ENCODE data around the gene PFDN1. TPM values are rescaled to one million over a fixed set of nuclear protein-coding genes. Genes with fewer than 3 reads are reported as not detected.

PFDN1 gene
- total RNA-seq, 1 experiment from 2014 or later = 91.9 TPM

DNA sequence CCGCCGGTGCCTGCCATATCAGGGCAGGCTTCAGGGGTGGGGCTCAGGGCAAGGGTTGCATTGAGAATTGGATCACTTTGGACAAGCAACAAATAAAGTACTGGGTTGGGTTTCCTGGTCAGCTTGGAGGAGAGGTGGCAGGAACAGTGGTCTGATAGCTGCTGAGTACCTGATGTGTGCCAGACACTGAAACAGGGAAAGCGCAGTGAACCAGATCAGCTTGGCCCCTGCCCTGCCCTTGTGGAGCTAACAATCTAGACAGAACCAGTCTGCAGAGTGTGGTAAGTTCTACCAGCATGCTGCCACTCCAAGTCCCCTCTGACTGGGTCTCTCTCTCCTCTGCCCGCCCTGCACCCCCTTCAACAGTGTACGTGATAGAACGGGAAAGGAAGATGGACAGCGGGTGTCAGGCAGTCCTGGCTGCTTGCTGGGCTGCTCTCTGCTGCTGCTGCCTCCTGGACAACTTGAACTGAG, 74.5 kb downstream of the PFDN1 start:
- Histone ChIP-seq H3F3A (ENCODE audit: low read length, unreplicated experiment) (no peaks in the 10 kb centered on the region), H3K4me1 (ENCODE audit: insufficient read depth, low read length) (no peaks in the 10 kb centered on the region), H3K9ac (ENCODE audit: low read length) (no peak overlapping the region), H3K9me2 (replicated peaks; ENCODE audit: low read length) (no peaks in the 10 kb centered on the region), H2AFZ (ENCODE audit: low read length) (no peak overlapping the region), H3K27me3 (ENCODE audit: low read length) (no peaks in the 10 kb centered on the region), H3K27ac (ENCODE audit: low read length) (no peak overlapping the region), H3K36me3 (ENCODE audit: low read depth, low read length) (no peaks in the 10 kb centered on the region), H3K9me3 (ENCODE audit: low read length) (no peaks in the 10 kb centered on the region), H3K4me3 (ENCODE audit: low read length) (no peak overlapping the region), H3K4me2 (ENCODE audit: low read length) (no peak overlapping the region), H3K79me2 (ENCODE audit: low read length) (no peaks in the 10 kb centered on the region), H4K20me1 (ENCODE audit: low read length) (no peaks in the 10 kb centered on the region)
- ATAC-seq (no peak), DNase-seq (no peak)
- POLR2A ChIA-PET (ENCODE audit: unreplicated experiment) = no interaction called here
- CTCF ChIA-PET = interaction anchor here (0.5 kb wide), 1 partner anchor 378 kb away, joined by 3 read pairs; no protein-coding TSS in a partner anchor
- intact Hi-C loops (cut with micrococcal nuclease) = no loop called here
- no peak for TF ChIP-seq EZH2phosphoT487 (IDR thresholded peaks at IDR 0.05; ENCODE audit: borderline replicate concordance, low read length)
- no peak for TF ChIP-seq EZH2 (IDR thresholded peaks at IDR 0.05; ENCODE audit: low read length, unreplicated experiment)
- TF ChIP-seq, protein P1, sequence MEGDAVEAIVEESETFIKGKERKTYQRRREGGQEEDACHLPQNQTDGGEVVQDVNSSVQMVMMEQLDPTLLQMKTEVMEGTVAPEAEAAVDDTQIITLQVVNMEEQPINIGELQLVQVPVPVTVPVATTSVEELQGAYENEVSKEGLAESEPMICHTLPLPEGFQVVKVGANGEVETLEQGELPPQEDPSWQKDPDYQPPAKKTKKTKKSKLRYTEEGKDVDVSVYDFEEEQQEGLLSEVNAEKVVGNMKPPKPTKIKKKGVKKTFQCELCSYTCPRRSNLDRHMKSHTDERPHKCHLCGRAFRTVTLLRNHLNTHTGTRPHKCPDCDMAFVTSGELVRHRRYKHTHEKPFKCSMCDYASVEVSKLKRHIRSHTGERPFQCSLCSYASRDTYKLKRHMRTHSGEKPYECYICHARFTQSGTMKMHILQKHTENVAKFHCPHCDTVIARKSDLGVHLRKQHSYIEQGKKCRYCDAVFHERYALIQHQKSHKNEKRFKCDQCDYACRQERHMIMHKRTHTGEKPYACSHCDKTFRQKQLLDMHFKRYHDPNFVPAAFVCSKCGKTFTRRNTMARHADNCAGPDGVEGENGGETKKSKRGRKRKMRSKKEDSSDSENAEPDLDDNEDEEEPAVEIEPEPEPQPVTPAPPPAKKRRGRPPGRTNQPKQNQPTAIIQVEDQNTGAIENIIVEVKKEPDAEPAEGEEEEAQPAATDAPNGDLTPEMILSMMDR (conservative IDR thresholded peaks at IDR 0.05; ENCODE audit: low read depth, low read length) = no peak
- no TSS peak for BruUV-seq (replicated peaks)

DNA sequence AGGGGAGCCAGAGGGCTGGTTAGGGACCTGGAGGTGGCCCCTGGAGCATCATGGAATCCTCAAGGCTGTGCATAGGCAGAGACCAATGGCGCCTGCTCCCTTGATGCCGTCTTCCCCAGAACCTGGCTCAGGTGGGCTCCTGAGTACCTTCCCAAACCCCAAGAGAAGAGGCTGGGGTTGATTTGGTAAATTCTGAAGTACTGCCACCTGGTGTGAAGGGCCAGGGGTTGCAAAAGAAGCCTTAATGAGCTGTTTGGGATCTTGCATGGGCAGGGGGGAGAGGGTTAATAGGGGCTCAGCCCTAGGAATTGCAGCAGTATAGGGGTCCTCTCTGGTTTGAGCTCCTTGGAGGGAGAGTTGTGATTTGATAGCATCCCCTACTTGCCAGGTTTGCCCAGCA, 75.9 kb downstream of the PFDN1 start:
- Histone ChIP-seq H4K20me1 (ENCODE audit: low read length) (no peaks in the 10 kb centered on the region), H3K4me1 (ENCODE audit: insufficient read depth, low read length) (peaks cover 6% of the 10 kb centered on the region), H3K9me3 (ENCODE audit: low read length) (no peaks in the 10 kb centered on the region), H3K27ac (ENCODE audit: low read length) (no peak overlapping the region), H3K79me2 (ENCODE audit: low read length) (no peaks in the 10 kb centered on the region), H2AFZ (ENCODE audit: low read length) (no peak overlapping the region), H3K4me3 (ENCODE audit: low read length) (no peak overlapping the region), H3F3A (ENCODE audit: low read length, unreplicated experiment) (no peaks in the 10 kb centered on the region), H3K9ac (ENCODE audit: low read length) (no peak overlapping the region), H3K27me3 (ENCODE audit: low read length) (no peaks in the 10 kb centered on the region), H3K36me3 (ENCODE audit: low read depth, low read length) (no peaks in the 10 kb centered on the region), H3K9me2 (replicated peaks; ENCODE audit: low read length) (no peaks in the 10 kb centered on the region), H3K4me2 (ENCODE audit: low read length) (no peak overlapping the region)
- ChIA-PET CTCF (interaction anchor here (0.6 to 1.0 kb wide), 3 partner anchors 58 to 152 kb away, joined by 3 to 6 read pairs (median 5); no protein-coding TSS in a partner anchor), POLR2A (ENCODE audit: unreplicated experiment) (no interaction called here)
- no peak for ATAC-seq
- no TSS peak for BruUV-seq (replicated peaks)
- TF ChIP-seq EZH2phosphoT487 (IDR thresholded peaks at IDR 0.05; ENCODE audit: borderline replicate concordance, low read length) = no peak
- TF ChIP-seq EZH2 (IDR thresholded peaks at IDR 0.05; ENCODE audit: low read length, unreplicated experiment) = no peak
- TF ChIP-seq, protein P1 (conservative IDR thresholded peaks at IDR 0.05; ENCODE audit: low read depth, low read length) = peak; percentile 37; the same call in 1 of the 2 replicates
- DNase-seq = peak; percentile 19
- intact Hi-C loops (cut with micrococcal nuclease) = no loop called here

DNA sequence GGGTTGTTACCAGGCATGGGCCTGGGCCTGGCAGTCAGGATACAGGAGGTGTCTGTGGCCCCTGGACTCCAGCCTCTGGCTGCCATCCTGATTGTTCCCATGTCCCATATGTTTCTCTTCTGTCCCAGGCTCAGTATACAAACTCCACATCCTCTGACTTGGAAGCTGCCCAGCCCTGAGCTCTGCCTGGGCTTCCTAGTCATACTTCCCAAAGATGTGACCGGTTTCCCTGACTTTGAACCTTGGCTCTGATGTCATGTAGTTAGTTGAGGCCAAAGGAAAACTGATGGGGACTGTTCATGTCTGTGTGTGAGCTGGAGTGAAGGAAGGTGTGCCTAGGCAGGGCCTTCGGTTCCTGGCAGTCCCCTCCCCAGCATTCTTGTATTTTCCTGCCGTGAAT, 77.5 kb downstream of the PFDN1 start:
- ChIA-PET CTCF (no interaction called here), POLR2A (ENCODE audit: unreplicated experiment) (no interaction called here)
- BruUV-seq (replicated peaks) = no TSS peak
- no peak overlapping the region for H3K4me3 ChIP-seq (ENCODE audit: low read length)
- H3K36me3 ChIP-seq (ENCODE audit: low read depth, low read length) = peaks cover 7% of the 10 kb centered on the region; the same call in 1 of the 2 replicates
- no peak overlapping the region for H3K27ac ChIP-seq (ENCODE audit: low read length)
- H3K9me2 ChIP-seq (replicated peaks; ENCODE audit: low read length) = no peaks in the 10 kb centered on the region
- H3K4me2 ChIP-seq (ENCODE audit: low read length) = no peak overlapping the region
- H4K20me1 ChIP-seq (ENCODE audit: low read length) = no peaks in the 10 kb centered on the region
- H3F3A ChIP-seq (ENCODE audit: low read length, unreplicated experiment) = no peaks in the 10 kb centered on the region
- ATAC-seq (no peak), DNase-seq (no peak)
- H3K27me3 ChIP-seq (ENCODE audit: low read length) = no peaks in the 10 kb centered on the region
- H3K9me3 ChIP-seq (ENCODE audit: low read length) = no peaks in the 10 kb centered on the region
- H2AFZ ChIP-seq (ENCODE audit: low read length) = no peak overlapping the region
- no peak overlapping the region for H3K9ac ChIP-seq (ENCODE audit: low read length)
- no peaks in the 10 kb centered on the region for H3K79me2 ChIP-seq (ENCODE audit: low read length)
- peaks cover 22% of the 10 kb centered on the region for H3K4me1 ChIP-seq (ENCODE audit: insufficient read depth, low read length)
- intact Hi-C loops (cut with micrococcal nuclease) = no loop called here
- TF ChIP-seq EZH2 (IDR thresholded peaks at IDR 0.05; ENCODE audit: low read length, unreplicated experiment) (no peak), EZH2phosphoT487 (IDR thresholded peaks at IDR 0.05; ENCODE audit: borderline replicate concordance, low read length) (no peak)
- TF ChIP-seq, protein P1 (conservative IDR thresholded peaks at IDR 0.05; ENCODE audit: low read depth, low read length) = no peak
